Measurements from ENCODE around the gene HOXB5.

HOXB5 gene

GRCh38 chr17:48576479-48577309, 16.9 kb downstream of the HOXB5 start:
- TF ChIP-seq CTCF (conservative IDR thresholded peaks at IDR 0.05; ENCODE audit: control insufficient read depth, insufficient read depth, low read depth, low read length), result no peak
- DNase-seq (ENCODE audit: low read depth), result peak; percentile 81
- peak overlapping the region; percentile 60 for H3K4me3 ChIP-seq (ENCODE audit: control insufficient read depth, low read depth, low read length)

- peak overlapping the region; percentile 60 for H3K4me3 ChIP-seq (ENCODE audit: control insufficient read depth, low read depth, low read length)
- no peak for TF ChIP-seq CTCF (conservative IDR thresholded peaks at IDR 0.05; ENCODE audit: control insufficient read depth, insufficient read depth, low read depth, low read length)
- DNase-seq (ENCODE audit: low read depth), result no peak
Measured at GRCh38 chr17:48575673-48576478, 17.7 kb downstream of the HOXB5 start.

- no peak for TF ChIP-seq CTCF (conservative IDR thresholded peaks at IDR 0.05; ENCODE audit: control insufficient read depth, insufficient read depth, low read depth, low read length)
- peak overlapping the region; percentile 36 for H3K4me3 ChIP-seq (ENCODE audit: control insufficient read depth, low read depth, low read length)
- peak; percentile 57 for DNase-seq (ENCODE audit: low read depth)
Measured at GRCh38 chr17:48575066-48575582, 18.5 kb downstream of the HOXB5 start.

- peak overlapping the region; percentile 36 for H3K4me3 ChIP-seq (ENCODE audit: control insufficient read depth, low read depth, low read length)
- TF ChIP-seq CTCF (conservative IDR thresholded peaks at IDR 0.05; ENCODE audit: control insufficient read depth, insufficient read depth, low read depth, low read length), result no peak
- no peak for DNase-seq (ENCODE audit: low read depth)
Measured at GRCh38 chr17:48574505-48575065, 19.0 kb downstream of the HOXB5 start.

GRCh38 chr17:48571826-48572417, 21.7 kb downstream of the HOXB5 start:
- H3K4me3 ChIP-seq (ENCODE audit: control insufficient read depth, low read depth, low read length), result peak overlapping the region; percentile 34
- TF ChIP-seq CTCF (conservative IDR thresholded peaks at IDR 0.05; ENCODE audit: control insufficient read depth, insufficient read depth, low read depth, low read length), result no peak
- DNase-seq (ENCODE audit: low read depth), result no peak
